Suprapubic skin (tissue), 3 donors: ENCODE data around the gene ZNF160.

Source experiments
- EP300 ChIP-seq: sonication (generic); formaldehyde crosslinking; IDR thresholded peaks from one replicate; pipeline ENCODE4 v1.6.1; 2017; ENCODE audit warnings: antibody characterized with exemption
- TF ChIP-seq, protein P1 (sequence below), 2 donors: fragments of 200-600 bp in 1 of 2; fragments of 450-650 bp in 1 of 2; sonication (generic) in 1 of 2; IDR thresholded peaks; one replicate each; pipeline ENCODE4 v1.5.1; 2016 to 2019; ENCODE audit warnings: antibody characterized with exemption in 2 of 2, mild to moderate bottlenecking in 1 of 2, moderate library complexity in 1 of 2

DNA sequence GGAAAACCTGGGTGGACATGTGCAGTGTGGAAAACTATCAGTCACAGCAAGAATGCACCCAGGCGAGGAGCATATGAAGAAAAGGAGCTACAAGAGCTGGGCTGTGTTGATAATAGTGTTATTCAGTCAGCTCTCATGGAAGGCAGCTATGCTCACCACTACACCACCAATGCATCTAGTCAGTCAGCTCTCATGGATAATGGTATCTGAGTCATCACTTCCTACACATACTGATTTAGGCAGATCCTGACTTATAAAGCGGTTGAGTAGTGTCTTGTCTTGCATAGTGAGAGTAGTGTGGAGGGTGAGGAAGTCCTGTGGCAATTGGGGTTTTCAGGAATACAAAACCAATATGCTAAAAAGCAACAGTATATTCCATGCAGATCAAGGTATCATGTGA lies 9.1 kb upstream of the ZNF160 start:
- TF ChIP-seq, protein P1, sequence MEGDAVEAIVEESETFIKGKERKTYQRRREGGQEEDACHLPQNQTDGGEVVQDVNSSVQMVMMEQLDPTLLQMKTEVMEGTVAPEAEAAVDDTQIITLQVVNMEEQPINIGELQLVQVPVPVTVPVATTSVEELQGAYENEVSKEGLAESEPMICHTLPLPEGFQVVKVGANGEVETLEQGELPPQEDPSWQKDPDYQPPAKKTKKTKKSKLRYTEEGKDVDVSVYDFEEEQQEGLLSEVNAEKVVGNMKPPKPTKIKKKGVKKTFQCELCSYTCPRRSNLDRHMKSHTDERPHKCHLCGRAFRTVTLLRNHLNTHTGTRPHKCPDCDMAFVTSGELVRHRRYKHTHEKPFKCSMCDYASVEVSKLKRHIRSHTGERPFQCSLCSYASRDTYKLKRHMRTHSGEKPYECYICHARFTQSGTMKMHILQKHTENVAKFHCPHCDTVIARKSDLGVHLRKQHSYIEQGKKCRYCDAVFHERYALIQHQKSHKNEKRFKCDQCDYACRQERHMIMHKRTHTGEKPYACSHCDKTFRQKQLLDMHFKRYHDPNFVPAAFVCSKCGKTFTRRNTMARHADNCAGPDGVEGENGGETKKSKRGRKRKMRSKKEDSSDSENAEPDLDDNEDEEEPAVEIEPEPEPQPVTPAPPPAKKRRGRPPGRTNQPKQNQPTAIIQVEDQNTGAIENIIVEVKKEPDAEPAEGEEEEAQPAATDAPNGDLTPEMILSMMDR (IDR thresholded peaks at IDR 0.05): no peak
- TF ChIP-seq EP300: no peak
